ENCODE measurements around the gene SIGLEC14.
A peak's percentile ranks its signal among the peaks of the same experiment; 100 is the strongest.
"Not testable (repeated sequence)": the region's sequence is repeated elsewhere in the genome, so short reads cannot be mapped to it uniquely, and the experiment has no call there.

SIGLEC14 gene

DNA sequence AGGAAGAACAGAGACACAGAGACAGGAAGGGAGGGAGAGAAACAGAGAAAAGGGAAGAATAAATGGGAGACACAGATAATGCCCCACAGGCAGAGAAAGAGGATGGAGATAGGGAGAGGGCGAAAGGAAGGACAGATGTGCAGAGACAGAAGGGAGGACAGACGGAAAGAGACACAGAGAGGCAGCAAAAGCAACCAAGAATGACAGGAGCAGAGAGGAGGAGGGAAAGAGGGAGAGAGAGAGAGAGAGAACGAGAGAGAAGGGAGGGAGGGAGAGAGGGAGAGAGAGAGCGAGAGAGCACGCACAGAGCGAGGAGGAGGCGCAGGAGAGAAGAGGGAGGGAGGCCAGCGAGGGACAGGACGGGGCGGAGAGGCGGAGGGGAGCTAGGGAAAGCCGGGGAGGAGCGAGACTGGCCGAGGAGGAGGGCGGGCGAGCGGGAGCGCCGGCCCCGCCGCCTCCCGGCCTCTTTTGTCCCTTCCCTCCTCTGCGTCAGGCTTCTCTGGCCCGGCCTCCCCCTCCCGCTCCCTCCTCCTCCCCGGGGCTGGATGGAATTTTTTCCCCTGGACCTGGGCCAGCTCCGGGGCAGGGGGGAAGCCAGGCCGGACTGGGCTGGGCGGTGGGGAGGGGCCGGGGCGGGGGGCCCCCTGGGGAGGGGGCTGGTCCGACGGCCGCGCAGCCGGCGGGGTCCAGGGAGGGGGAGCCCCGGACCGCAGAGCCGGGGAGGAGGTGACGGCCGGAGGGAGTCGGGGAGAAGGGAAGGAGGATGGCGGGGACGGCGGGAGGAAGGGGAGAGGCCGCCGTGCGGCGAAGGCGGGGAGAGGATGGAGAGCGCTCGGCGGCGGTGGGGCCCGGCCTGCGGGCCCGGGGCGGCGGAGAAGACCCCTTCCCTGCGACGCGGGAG lies 42.3 kb upstream of the SIGLEC14 start:
- peak overlapping the region; percentile 57 for H3K9ac ChIP-seq (ENCODE audit: low read length)
- peaks cover 2% of the 10 kb centered on the region for H3K27me3 ChIP-seq (ENCODE audit: control insufficient read depth, insufficient read depth, low read length)
- peaks cover 17% of the 10 kb centered on the region for H3K4me1 ChIP-seq (ENCODE audit: control insufficient read depth, insufficient read depth, low read length)
- H3K4me3 ChIP-seq (ENCODE audit: low read length), result peak overlapping the region; percentile 84
- H3K27ac ChIP-seq (ENCODE audit: low read depth, low read length), result peak overlapping the region; percentile 94
- H3K36me3 ChIP-seq (ENCODE audit: control insufficient read depth, insufficient read depth, low read length), result no peaks in the 10 kb centered on the region

- no peaks in the 10 kb centered on the region for H3K36me3 ChIP-seq (ENCODE audit: control insufficient read depth, insufficient read depth, low read length)
- peaks cover 2% of the 10 kb centered on the region for H3K27me3 ChIP-seq (ENCODE audit: control insufficient read depth, insufficient read depth, low read length)
- H3K9ac ChIP-seq (ENCODE audit: low read length), result peak overlapping the region; percentile 57
- H3K4me3 ChIP-seq (ENCODE audit: low read length), result peak overlapping the region; percentile 76
- peak overlapping the region; percentile 94 for H3K27ac ChIP-seq (ENCODE audit: low read depth, low read length)
- H3K4me1 ChIP-seq (ENCODE audit: control insufficient read depth, insufficient read depth, low read length), result peaks cover 17% of the 10 kb centered on the region
Observed at GRCh38 chr19:51687791-51688670, 41.4 kb upstream of the SIGLEC14 start.

DNA sequence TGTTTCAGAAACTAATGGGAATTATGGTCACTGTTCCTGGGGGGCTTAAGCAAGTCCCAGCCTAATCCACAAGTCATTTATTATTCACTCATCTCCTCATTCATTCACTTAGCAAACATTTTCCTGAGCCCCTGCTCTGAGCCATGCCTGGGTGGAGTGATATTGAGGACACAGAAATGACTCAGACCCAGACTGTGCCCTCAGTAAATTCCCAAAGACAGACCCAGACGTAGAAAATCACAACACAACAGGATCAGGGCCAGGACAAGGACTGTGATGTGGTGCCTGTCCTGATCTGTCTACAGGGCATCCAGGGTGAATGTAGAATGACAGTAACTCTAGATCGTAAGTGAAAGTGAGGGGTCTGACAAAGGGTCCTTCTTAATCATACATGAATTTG lies 39.5 kb upstream of the SIGLEC14 start:
- peaks cover 5% of the 10 kb centered on the region for H3K4me1 ChIP-seq (ENCODE audit: control insufficient read depth, insufficient read depth, low read length)
- no peaks in the 10 kb centered on the region for H3K36me3 ChIP-seq (ENCODE audit: control insufficient read depth, insufficient read depth, low read length)
- no peak overlapping the region for H3K27ac ChIP-seq (ENCODE audit: low read depth, low read length)
- peaks cover 2% of the 10 kb centered on the region for H3K27me3 ChIP-seq (ENCODE audit: control insufficient read depth, insufficient read depth, low read length)
- H3K4me3 ChIP-seq (ENCODE audit: low read length), result no peak overlapping the region
- H3K9ac ChIP-seq (ENCODE audit: low read length), result no peak overlapping the region

GRCh38 chr19:51681286-51681941 lies 34.8 kb upstream of the SIGLEC14 start:
- Histone ChIP-seq H3K36me3 (ENCODE audit: control insufficient read depth, insufficient read depth, low read length) (no peaks in the 10 kb centered on the region), H3K4me1 (ENCODE audit: control insufficient read depth, insufficient read depth, low read length) (no peaks in the 10 kb centered on the region), H3K27me3 (ENCODE audit: control insufficient read depth, insufficient read depth, low read length) (no peaks in the 10 kb centered on the region), H3K4me3 (ENCODE audit: low read length) (no peak overlapping the region), H3K9ac (ENCODE audit: low read length) (no peak overlapping the region), H3K27ac (ENCODE audit: low read depth, low read length) (no peak overlapping the region)

- H3K27ac ChIP-seq (ENCODE audit: low read depth, low read length), result no peak overlapping the region
- no peak overlapping the region for H3K9ac ChIP-seq (ENCODE audit: low read length)
- no peaks in the 10 kb centered on the region for H3K27me3 ChIP-seq (ENCODE audit: control insufficient read depth, insufficient read depth, low read length)
- no peak overlapping the region for H3K4me3 ChIP-seq (ENCODE audit: low read length)
- no peaks in the 10 kb centered on the region for H3K36me3 ChIP-seq (ENCODE audit: control insufficient read depth, insufficient read depth, low read length)
- H3K4me1 ChIP-seq (ENCODE audit: control insufficient read depth, insufficient read depth, low read length), result no peaks in the 10 kb centered on the region
Observed at GRCh38 chr19:51680474-51680873, 33.8 kb upstream of the SIGLEC14 start.

- no peaks in the 10 kb centered on the region for H3K27me3 ChIP-seq (ENCODE audit: control insufficient read depth, insufficient read depth, low read length)
- H3K9ac ChIP-seq (ENCODE audit: low read length), result no peak overlapping the region
- no peak overlapping the region for H3K27ac ChIP-seq (ENCODE audit: low read depth, low read length)
- H3K36me3 ChIP-seq (ENCODE audit: control insufficient read depth, insufficient read depth, low read length), result no peaks in the 10 kb centered on the region
- H3K4me3 ChIP-seq (ENCODE audit: low read length), result no peak overlapping the region
- H3K4me1 ChIP-seq (ENCODE audit: control insufficient read depth, insufficient read depth, low read length), result no peaks in the 10 kb centered on the region
Observed at GRCh38 chr19:51676566-51677083, 30.0 kb upstream of the SIGLEC14 start.

GRCh38 chr19:51675911-51676565 lies 29.4 kb upstream of the SIGLEC14 start:
- H3K36me3 ChIP-seq (ENCODE audit: control insufficient read depth, insufficient read depth, low read length); H3K27ac ChIP-seq (ENCODE audit: low read depth, low read length); H3K9ac ChIP-seq (ENCODE audit: low read length); H3K4me1 ChIP-seq (ENCODE audit: control insufficient read depth, insufficient read depth, low read length); H3K4me3 ChIP-seq (ENCODE audit: low read length); H3K27me3 ChIP-seq (ENCODE audit: control insufficient read depth, insufficient read depth, low read length): not testable (repeated sequence)

DNA sequence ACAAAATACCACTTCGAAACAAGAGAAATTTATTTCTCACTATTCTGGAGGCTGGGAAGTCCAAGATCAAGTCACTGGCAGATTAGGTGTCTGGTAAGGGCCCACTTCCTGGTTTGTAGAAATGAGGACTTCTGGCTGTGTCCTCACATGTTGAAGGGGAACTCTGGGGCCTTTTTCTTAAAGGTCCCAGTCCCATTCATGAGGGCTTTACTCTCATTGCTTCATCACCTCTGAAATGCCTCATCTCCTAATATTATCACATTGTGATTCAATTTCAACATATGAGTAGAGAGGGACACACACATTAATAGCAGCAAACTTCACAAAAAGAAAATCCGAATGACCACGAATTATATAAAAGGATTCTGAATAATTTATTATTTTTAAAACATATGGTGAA lies 21.6 kb upstream of the SIGLEC14 start:
- Histone ChIP-seq H3K9ac (ENCODE audit: low read length) (no peak overlapping the region), H3K4me1 (ENCODE audit: control insufficient read depth, insufficient read depth, low read length) (no peaks in the 10 kb centered on the region), H3K27me3 (ENCODE audit: control insufficient read depth, insufficient read depth, low read length) (no peaks in the 10 kb centered on the region), H3K36me3 (ENCODE audit: control insufficient read depth, insufficient read depth, low read length) (no peaks in the 10 kb centered on the region), H3K4me3 (ENCODE audit: low read length) (no peak overlapping the region), H3K27ac (ENCODE audit: low read depth, low read length) (no peak overlapping the region)

GRCh38 chr19:51664997-51665396 lies 18.4 kb upstream of the SIGLEC14 start:
- Histone ChIP-seq H3K27me3 (ENCODE audit: control insufficient read depth, insufficient read depth, low read length) (no peaks in the 10 kb centered on the region), H3K27ac (ENCODE audit: low read depth, low read length) (no peak overlapping the region), H3K36me3 (ENCODE audit: control insufficient read depth, insufficient read depth, low read length) (no peaks in the 10 kb centered on the region)

GRCh38 chr19:51664131-51664530 lies 17.5 kb upstream of the SIGLEC14 start:
- H3K27ac ChIP-seq (ENCODE audit: low read depth, low read length), result no peak overlapping the region
- H3K9ac ChIP-seq (ENCODE audit: low read length), result no peak overlapping the region
- H3K27me3 ChIP-seq (ENCODE audit: control insufficient read depth, insufficient read depth, low read length), result no peaks in the 10 kb centered on the region
- H3K36me3 ChIP-seq (ENCODE audit: control insufficient read depth, insufficient read depth, low read length), result no peaks in the 10 kb centered on the region
- no peaks in the 10 kb centered on the region for H3K4me1 ChIP-seq (ENCODE audit: control insufficient read depth, insufficient read depth, low read length)
- no peak overlapping the region for H3K4me3 ChIP-seq (ENCODE audit: low read length)

More at GRCh38 chr19:51664997-51665396, 18.4 kb upstream of the SIGLEC14 start:
- Histone ChIP-seq H3K4me3 (ENCODE audit: low read length) (no peak overlapping the region), H3K9ac (ENCODE audit: low read length) (no peak overlapping the region), H3K4me1 (ENCODE audit: control insufficient read depth, insufficient read depth, low read length) (no peaks in the 10 kb centered on the region)

DNA sequence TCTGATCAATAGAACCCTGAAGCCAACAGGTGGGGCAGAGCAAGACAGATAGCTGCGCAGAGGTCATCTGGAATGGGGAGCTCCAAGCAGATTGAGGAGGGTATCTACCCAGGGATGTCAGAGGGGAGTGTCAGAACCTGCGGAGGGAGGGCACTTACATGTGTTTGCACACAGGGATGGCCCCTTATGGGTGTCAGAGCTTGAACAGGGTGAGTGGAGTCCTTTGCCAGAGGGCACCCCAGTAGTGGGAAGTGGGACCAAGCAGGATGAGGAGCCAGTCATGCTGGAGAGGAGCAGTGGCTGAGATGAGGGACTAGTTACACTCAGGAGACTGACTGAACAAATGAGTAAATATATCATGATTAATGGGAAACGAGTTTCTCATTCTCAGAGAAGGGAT lies 17.0 kb upstream of the SIGLEC14 start:
- no peaks in the 10 kb centered on the region for H3K36me3 ChIP-seq (ENCODE audit: control insufficient read depth, insufficient read depth, low read length)
- no peak overlapping the region for H3K27ac ChIP-seq (ENCODE audit: low read depth, low read length)
- no peaks in the 10 kb centered on the region for H3K4me1 ChIP-seq (ENCODE audit: control insufficient read depth, insufficient read depth, low read length)
- H3K27me3 ChIP-seq (ENCODE audit: control insufficient read depth, insufficient read depth, low read length), result no peaks in the 10 kb centered on the region
- no peak overlapping the region for H3K4me3 ChIP-seq (ENCODE audit: low read length)
- H3K9ac ChIP-seq (ENCODE audit: low read length), result no peak overlapping the region
